ENCODE measurements around the gene LIPJ.

DNA sequence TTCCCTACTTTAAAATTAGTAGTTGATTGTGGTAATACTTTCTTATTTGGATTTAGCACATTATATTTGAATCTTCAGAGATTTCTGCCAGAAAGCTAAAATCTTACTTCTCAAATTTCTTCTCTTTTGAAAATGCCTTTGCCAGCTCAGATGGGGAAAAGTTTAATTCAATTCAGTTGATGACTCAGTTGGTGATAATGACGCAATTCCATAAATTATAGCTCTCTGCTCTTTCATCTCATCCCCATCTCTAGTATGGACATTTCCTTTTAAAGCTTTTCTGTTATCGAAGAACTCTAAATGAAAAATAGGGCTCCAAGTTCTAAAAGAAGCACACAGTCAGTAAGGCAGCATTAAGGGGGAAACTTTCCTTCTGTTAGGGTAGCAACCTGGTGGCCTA is 28.9 kb upstream of the LIPJ start:
- TF ChIP-seq JDP2 (CRISPR knock-in tag; IDR thresholded peaks at IDR 0.05; ENCODE audit: borderline replicate concordance) (no peak), KDM1A (CRISPR knock-in tag; IDR thresholded peaks at IDR 0.05) (no peak)
- TF ChIP-seq, protein P1, sequence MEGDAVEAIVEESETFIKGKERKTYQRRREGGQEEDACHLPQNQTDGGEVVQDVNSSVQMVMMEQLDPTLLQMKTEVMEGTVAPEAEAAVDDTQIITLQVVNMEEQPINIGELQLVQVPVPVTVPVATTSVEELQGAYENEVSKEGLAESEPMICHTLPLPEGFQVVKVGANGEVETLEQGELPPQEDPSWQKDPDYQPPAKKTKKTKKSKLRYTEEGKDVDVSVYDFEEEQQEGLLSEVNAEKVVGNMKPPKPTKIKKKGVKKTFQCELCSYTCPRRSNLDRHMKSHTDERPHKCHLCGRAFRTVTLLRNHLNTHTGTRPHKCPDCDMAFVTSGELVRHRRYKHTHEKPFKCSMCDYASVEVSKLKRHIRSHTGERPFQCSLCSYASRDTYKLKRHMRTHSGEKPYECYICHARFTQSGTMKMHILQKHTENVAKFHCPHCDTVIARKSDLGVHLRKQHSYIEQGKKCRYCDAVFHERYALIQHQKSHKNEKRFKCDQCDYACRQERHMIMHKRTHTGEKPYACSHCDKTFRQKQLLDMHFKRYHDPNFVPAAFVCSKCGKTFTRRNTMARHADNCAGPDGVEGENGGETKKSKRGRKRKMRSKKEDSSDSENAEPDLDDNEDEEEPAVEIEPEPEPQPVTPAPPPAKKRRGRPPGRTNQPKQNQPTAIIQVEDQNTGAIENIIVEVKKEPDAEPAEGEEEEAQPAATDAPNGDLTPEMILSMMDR (CRISPR knock-in tag; IDR thresholded peaks at IDR 0.05): no peak
